IPS DF 4.7 (cell line): ENCODE results near the gene PPIAL4G.
A peak's percentile ranks its signal among the peaks of the same experiment; 100 is the strongest.
"Not testable (repeated sequence)": the region's sequence is repeated elsewhere in the genome, so short reads cannot be mapped to it uniquely, and the experiment has no call there.

Source experiments
- DNase-seq: peaks from one replicate; pipeline ENCODE4 v3.0.0-alpha.2; 2013; ENCODE audit warnings: low spot score; ENCODE audit errors: extremely low read depth

PPIAL4G gene

GRCh38 chr1:148483029-148483428 lies at the start of gene PPIAL4G:
Gene PPIAL4G, minus strand, starts transcription at chr1:148483302. Its CDS starts 50 bp downstream, at chr1:148483252.
- not testable (repeated sequence) for DNase-seq

- DNase-seq: not testable (repeated sequence)
Measured at GRCh38 chr1:148532158-148532557, 49.1 kb upstream of the PPIAL4G start.

GRCh38 chr1:148529101-148529567 lies 46.0 kb upstream of the PPIAL4G start:
- DNase-seq: not testable (repeated sequence)

- DNase-seq: not testable (repeated sequence)
Measured at GRCh38 chr1:148528591-148528990, 45.5 kb upstream of the PPIAL4G start.

- DNase-seq: not testable (repeated sequence)
Measured at GRCh38 chr1:148526587-148526986, 43.5 kb upstream of the PPIAL4G start.

GRCh38 chr1:148523205-148524144 lies 40.4 kb upstream of the PPIAL4G start:
- not testable (repeated sequence) for DNase-seq

- DNase-seq: peak; percentile 96
Measured at GRCh38 chr1:148522561-148523204, 39.6 kb upstream of the PPIAL4G start.

GRCh38 chr1:148522072-148522471 lies 39.0 kb upstream of the PPIAL4G start:
- not testable (repeated sequence) for DNase-seq

GRCh38 chr1:148514310-148514709 lies 31.2 kb upstream of the PPIAL4G start:
- DNase-seq: not testable (repeated sequence)

- not testable (repeated sequence) for DNase-seq
Measured at GRCh38 chr1:148512571-148513184, 29.6 kb upstream of the PPIAL4G start.

- DNase-seq: not testable (repeated sequence)
Measured at GRCh38 chr1:148493933-148494332, 10.8 kb upstream of the PPIAL4G start.

- not testable (repeated sequence) for DNase-seq
Measured at GRCh38 chr1:148481134-148481533, 2.0 kb downstream of the PPIAL4G start.

- not testable (repeated sequence) for DNase-seq
Measured at GRCh38 chr1:148459694-148460093, 23.4 kb downstream of the PPIAL4G start.

GRCh38 chr1:148458901-148459581 lies 24.1 kb downstream of the PPIAL4G start:
- DNase-seq: not testable (repeated sequence)

GRCh38 chr1:148458398-148458797 lies 24.7 kb downstream of the PPIAL4G start:
- DNase-seq: not testable (repeated sequence)

GRCh38 chr1:148452845-148453244 lies 30.3 kb downstream of the PPIAL4G start:
- DNase-seq: not testable (repeated sequence)

GRCh38 chr1:148439654-148440325 lies 43.3 kb downstream of the PPIAL4G start:
- DNase-seq: not testable (repeated sequence)

GRCh38 chr1:148435406-148435805 lies 47.7 kb downstream of the PPIAL4G start:
- no peak for DNase-seq

- DNase-seq: no peak
Measured at GRCh38 chr1:148434832-148435231, 48.3 kb downstream of the PPIAL4G start.

- DNase-seq: not testable (repeated sequence)
Measured at GRCh38 chr1:148432916-148433317, 50.2 kb downstream of the PPIAL4G start.
